K562 (cell line): ENCODE results near the gene PIK3C2G.

Experiments
- CEBPB ChIP-seq: fragments of 450-650 bp; IDR thresholded peaks from 2 replicates; pipeline ENCODE4 v1.6.1; 2016; ENCODE audit warnings: missing genetic modification characterization, missing compliant biosample characterization
- EZH2 ChIP-seq: IDR thresholded peaks from 2 replicates; pipeline ENCODE4 v1.6.1; 2012; ENCODE audit warnings: low read depth, mild to moderate bottlenecking, inconsistent platforms, low read length, borderline replicate concordance
- NCOR1 ChIP-seq: fragments of 450-650 bp; IDR thresholded peaks from 2 replicates; pipeline ENCODE4 v1.6.1; 2016; ENCODE audit warnings: mild to moderate bottlenecking, moderate library complexity
- PCBP1 ChIP-seq: fragments of 200-400 bp; formaldehyde crosslinking; IDR thresholded peaks from 2 replicates; pipeline ENCODE4 v1.6.1; 2018; ENCODE audit warnings: mild to moderate bottlenecking, low read depth, low read length; ENCODE audit not compliant: poor library complexity, severe bottlenecking
- RBBP5 ChIP-seq: fragments of 200-600 bp; sonication (generic); IDR thresholded peaks from 2 replicates; pipeline ENCODE4 v1.6.1; 2012; ENCODE audit warnings: borderline replicate concordance, mild to moderate bottlenecking, low read length, control low read depth, inconsistent platforms; ENCODE audit not compliant: insufficient read depth, poor library complexity, severe bottlenecking
- ZBTB12 ChIP-seq: fragments of 250-450 bp; sonication (Bioruptor Pico); IDR thresholded peaks from 2 replicates; pipeline ENCODE4 v1.4.0; 2020
- ZFP1 ChIP-seq: fragments of 450-650 bp; formaldehyde crosslinking; IDR thresholded peaks from 2 replicates; pipeline ENCODE4 v1.4.0; 2020; ENCODE audit warnings: mild to moderate bottlenecking, mixed read lengths
- ZFX ChIP-seq: sonication (generic); formaldehyde crosslinking; IDR thresholded peaks from 2 replicates; pipeline ENCODE4 v1.8.0; 2022; ENCODE audit warnings: mild to moderate bottlenecking, missing genetic modification reagents, moderate library complexity
- TF ChIP-seq, protein P1 (sequence below), 2 experiments: fragments of 250-450 bp in 1 of 2; fragments of 450-650 bp in 1 of 2; sonication (Bioruptor Pico) in 1 of 2; IDR thresholded peaks; 2 replicates each; pipeline versions ENCODE4 v1.6.1 to v1.8.0; 2016 to 2021; ENCODE audit warnings: mild to moderate bottlenecking in 2 of 2, moderate library complexity in 2 of 2, missing compliant biosample characterization in 1 of 2, missing genetic modification characterization in 1 of 2

GRCh38 chr12:18296201-18296908 lies 35.0 kb downstream of the PIK3C2G start:
- TF ChIP-seq NCOR1 (no peak), EZH2 (no peak), CEBPB (no peak), PCBP1 (no peak), ZFP1 (CRISPR knock-in tag) (no peak), ZFX (no peak), RBBP5 (no peak), ZBTB12 (CRISPR knock-in tag) (no peak)
- TF ChIP-seq, protein P1, sequence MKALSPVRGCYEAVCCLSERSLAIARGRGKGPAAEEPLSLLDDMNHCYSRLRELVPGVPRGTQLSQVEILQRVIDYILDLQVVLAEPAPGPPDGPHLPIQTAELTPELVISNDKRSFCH (CRISPR knock-in tag; IDR thresholded peaks at IDR 0.05), result no peak
- TF ChIP-seq, protein P1 (tag; IDR thresholded peaks at IDR 0.05), result no peak
